Renal cortical epithelial cell (primary cell): ENCODE measurements around the gene TTYH1. TPM values are rescaled to one million over a fixed set of nuclear protein-coding genes. Genes with fewer than 3 reads are reported as not detected.
A peak's percentile ranks its signal among the peaks of the same experiment; 100 is the strongest.
"Not testable (repeated sequence)": the region's sequence is repeated elsewhere in the genome, so short reads cannot be mapped to it uniquely, and the experiment has no call there.

Source experiments
- DNase-seq: peaks from one replicate; pipeline ENCODE4 v3.0.0-alpha.2; 2011; ENCODE audit warnings: low read depth
- total RNA-seq: library from RNA; depleted of rRNA; stranded (reverse); fragments of >200 nt; gene quantifications from 2 replicates; pipeline ENCODE4 v1.2.3, GENCODE V29; 2014

TTYH1 gene
- total RNA-seq, 1 donor from 2014 or later, result not detected

GRCh38 chr19:54459282-54460229 lies 44.3 kb downstream of the TTYH1 start:
- DNase-seq, result no peak

GRCh38 chr19:54460230-54461005 lies 45.2 kb downstream of the TTYH1 start:
- DNase-seq, result no peak

DNA sequence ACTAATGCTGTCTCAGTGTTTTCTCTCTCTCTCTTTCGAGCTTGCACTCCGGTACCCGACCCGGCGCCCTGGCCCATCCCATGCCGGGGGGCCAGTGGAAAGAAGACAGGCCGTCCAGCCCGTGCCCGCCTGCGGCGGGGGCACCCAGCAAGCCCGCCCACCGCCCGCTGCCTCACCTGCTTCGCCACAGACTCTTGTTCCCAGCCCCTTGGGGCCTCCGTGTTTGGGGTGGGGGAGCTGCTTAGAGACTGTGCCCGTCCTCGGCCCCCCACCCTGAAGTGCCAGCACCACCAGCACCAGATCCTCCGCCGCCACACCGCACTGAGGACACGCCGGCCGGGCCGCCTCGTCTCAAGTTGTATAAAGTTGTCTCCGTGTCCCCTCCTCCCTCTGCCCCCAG lies 45.9 kb downstream of the TTYH1 start:
- DNase-seq, result no peak

- DNase-seq, result no peak
Measured at GRCh38 chr19:54461613-54462012, 46.3 kb downstream of the TTYH1 start.

DNA sequence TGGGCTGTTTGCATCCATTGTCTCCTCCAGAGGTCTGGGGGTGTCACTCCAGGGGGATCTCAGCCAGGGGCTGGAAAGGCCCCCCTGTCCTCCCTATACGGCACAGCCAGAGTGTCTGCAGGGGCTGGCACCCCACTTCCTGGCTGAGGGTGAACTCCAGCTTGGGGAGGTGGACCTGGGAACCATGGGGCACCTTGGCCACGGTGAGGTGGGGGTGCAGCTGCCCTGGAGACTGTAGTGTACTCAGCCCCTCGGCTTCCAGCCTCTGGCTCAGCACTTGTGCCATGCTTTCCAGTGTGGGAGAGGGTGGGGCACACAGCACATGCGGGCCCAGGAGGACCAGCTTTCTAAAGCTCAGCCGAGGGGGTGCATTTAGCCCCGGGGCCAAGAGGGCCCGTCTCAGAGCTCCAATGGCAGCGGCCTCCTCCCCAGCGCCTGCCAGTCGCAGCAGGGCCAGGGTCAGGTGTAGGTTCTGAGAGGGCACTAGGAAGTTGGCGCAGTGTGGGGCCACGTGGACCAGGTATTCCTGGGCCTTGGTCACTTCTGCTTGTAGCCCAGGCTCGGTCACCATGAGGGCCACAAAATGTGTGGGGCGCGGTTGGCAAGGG lies 46.9 kb downstream of the TTYH1 start:
- DNase-seq, result no peak

- no peak for DNase-seq
Measured at GRCh38 chr19:54462655-54463530, 47.6 kb downstream of the TTYH1 start.

DNA sequence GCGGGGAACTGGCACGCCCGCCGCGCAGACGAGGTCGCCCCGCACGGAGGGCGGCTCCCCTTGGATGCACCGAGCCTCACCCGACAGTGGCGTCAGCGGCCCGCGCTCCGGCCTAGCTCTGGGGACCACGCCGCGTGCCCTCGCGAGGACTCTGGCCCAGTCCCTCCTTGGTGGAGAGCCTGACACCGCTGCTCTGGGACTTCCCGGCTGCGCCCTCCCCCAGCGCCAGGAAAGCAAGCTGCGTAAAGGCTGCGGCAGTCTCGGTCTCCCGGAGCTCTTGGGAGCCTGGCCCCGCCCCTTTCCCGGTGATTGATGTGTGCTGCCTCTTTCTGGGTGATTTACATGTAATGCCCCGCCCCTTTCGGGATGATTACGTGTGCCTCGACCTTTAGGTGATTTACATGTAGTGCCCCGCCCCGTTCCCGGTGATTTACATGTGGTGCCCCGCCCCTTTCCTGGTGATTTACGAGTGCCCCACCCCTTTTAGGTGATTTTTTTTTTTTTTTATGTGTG lies 48.3 kb downstream of the TTYH1 start, which contains the start of gene LENG9:
LENG9 (minus strand) TSS at position 248 of the 513 bp plus-strand sequence. CDS start 252 bp downstream, outside the sequence.
- DNase-seq, result no peak

- peak; percentile 98 for DNase-seq
Measured at GRCh38 chr19:54464044-54464629, 48.9 kb downstream of the TTYH1 start.

- peak; percentile 68 for DNase-seq
Measured at GRCh38 chr19:54464630-54465425, 49.6 kb downstream of the TTYH1 start.

DNA sequence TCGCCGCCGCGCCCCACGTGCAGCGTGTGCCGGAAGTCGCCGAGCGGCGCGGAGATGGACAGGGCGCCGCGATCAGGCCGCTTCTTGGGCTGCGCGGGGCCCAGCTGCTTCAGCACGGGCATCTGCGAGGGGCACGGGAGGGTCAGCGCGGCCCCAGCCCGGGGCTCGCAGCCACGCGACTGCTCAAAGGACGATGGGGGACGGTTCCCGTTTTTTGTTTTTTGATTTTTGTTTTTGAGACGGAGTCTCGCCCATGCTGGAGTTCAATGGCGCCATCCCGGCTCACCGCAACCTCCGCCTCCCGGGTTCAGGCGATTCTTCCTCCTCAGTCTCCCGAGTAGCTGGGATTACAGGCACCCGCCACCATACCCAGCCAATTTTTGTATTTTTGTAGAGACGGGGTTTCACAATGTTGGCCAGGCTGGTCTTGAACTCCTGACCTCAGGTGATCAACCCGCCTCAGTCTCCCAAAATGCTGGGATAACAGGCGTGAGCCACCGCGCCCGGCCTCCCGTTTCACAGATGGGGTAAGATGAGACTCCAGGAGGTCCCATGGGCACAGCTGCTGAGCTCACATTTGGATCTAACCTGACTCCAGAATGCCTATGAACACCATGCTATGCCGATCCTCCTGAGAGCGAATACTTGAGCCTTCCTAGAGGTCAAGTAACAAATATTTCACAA lies 50.3 kb downstream of the TTYH1 start:
- no peak for DNase-seq

- not testable (repeated sequence) for DNase-seq
Measured at GRCh38 chr19:54466110-54466480, 50.8 kb downstream of the TTYH1 start.

DNA sequence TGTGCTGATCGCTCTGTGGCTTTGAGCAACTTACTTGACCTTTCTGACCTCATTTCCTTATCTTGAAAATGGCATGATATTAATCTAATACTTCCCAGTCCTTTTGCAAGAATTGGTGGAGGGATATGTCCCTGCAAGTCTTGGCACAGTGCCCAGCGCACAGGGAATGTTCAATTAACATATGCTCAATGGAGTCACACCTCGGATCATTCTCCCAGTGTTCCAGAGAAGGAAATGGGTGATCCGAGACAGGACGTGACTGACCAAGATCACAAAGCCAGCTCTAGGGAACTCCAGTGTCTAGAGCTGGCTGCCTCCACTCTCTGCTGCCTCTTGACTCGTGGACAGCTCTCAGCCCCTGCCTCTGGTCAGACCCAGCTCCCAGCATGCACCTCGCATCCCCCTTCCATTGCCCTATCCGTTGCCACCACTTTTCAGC lies 54.3 kb downstream of the TTYH1 start:
- DNase-seq, result no peak

- DNase-seq, result no peak
Measured at GRCh38 chr19:54470276-54470887, 55.1 kb downstream of the TTYH1 start.

GRCh38 chr19:54470991-54471782 lies 55.9 kb downstream of the TTYH1 start:
- DNase-seq, result no peak

DNA sequence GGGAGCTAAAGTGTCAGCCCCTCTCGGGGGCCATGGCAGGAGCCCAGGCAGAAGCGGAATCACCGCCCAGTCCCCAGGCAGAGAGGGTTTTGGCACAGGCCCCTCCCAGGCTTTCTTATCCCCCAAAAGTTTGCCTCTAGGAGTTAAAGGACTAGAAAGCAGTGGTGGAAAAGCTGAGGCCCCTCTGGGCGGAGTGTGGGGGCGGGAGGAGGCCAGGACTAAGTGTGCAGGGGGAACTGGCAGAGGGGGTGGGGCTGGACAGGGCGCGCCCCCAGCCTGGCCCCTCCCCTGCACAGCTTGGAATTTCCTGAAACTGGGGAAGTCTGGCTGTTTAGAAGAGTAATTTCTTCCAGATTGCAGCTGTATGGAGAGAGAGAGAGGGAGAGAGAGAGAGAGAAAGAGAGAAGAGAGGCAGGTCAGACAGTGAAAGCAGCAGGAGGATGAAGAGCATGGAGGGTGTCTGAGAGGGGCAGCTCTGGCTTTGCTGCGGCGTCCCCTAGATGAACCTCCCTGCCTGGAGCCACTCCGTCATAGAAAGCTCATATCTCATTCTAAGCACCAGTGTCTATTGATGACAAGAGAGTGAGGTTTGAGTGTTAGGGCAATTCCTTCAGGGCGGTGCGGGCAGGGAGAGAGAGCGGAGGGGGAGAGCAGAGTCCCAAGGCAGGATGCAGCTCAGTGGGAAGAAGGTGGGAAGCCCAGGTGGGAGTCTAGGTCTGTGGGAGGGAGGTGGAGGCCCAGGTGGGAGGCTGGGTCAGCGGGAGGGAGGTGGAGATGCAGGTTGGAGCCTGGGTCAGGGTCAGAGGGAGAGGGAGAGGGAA lies 58.0 kb downstream of the TTYH1 start, which contains the start of gene CDC42EP5:
CDC42EP5 (minus strand) TSS at position 226 of the 821 bp plus-strand sequence. CDS start 7,749 bp downstream, outside the sequence.
- DNase-seq, result no peak

DNA sequence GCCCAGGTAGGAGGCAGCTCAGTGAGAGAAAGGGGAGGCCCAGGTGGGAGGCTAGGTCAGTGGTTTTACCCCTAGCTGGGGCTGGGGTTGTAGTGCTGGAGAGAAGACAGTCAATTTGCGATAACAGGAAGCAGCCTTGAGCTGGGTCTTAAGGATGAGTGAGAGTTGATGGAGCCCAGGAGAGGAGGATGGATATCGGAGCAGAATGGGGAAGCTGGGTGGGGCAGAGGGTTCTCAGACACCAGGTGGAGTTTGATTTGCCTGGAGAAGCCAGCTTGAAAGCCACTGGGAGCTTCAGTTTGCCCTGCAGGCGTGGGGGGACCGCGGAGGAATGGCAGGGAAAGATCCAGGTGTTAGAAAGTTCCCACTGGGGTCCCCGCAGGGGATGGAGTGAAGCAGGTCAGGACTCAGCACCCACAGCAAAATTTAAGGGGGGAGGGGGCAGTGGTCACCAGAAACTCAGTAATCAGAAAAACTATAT lies 58.7 kb downstream of the TTYH1 start:
- no peak for DNase-seq

DNA sequence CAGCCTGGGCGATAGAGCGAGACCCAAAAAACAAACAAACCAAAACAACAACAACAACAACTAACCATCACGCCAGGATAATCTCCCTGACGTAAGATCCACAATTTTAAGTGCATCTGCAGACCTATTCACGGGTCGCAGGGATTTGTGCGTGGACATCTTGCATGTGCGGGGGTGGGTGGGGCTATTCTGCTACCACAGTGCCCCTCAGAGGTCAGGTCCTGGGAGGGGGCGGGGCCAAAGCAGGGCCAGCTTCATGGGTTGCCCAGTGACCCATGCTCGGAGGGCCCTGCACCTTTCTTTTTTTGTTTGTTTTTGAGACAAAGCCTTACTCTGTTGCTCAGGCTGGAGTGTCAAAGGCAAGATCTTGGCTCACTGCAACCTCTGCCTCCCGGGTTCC lies 60.4 kb downstream of the TTYH1 start:
- DNase-seq, result no peak
